IMR-90 (cell line): Measurements from ENCODE around the gene MYCBPAP. TPM values are rescaled to one million over a fixed set of nuclear protein-coding genes. Genes with fewer than 3 reads are reported as not detected.

Experiments
- ATAC-seq: fragments of 200-7000 bp; cut with Tn5 transposase; 2 replicates; pipeline ENCODE4 v1.9.1; 2020; ENCODE audit warnings: low read depth, mild to moderate bottlenecking, moderate library complexity
- BruUV-seq: library from RNA; stranded (reverse); fragments of 400-500 nt; replicated peaks from 2 replicates; lab custom pipeline; 2021; lab: Mats Ljungman, UMichigan
- CTCF ChIA-PET: fragments of 300-600 bp; formaldehyde crosslinking; extraction: SDS; loops from one replicate; lab custom pipeline; 2021; ENCODE audit warnings: antibody characterized with exemption; lab: Yijun Ruan, JAX
- POLR2A ChIA-PET: fragments of 300-600 bp; sonication (Branson Sonifier 250); formaldehyde crosslinking; loops from one replicate; lab custom pipeline; 2022; ENCODE audit warnings: antibody characterized with exemption; ENCODE audit not compliant: unreplicated experiment; lab: Charles Lee
- DNase-seq: peaks from one replicate; pipeline ENCODE4 v3.0.0; 2013
- H2AFZ ChIP-seq: replicated peaks from 2 replicates; pipeline ENCODE3; 2013; ENCODE audit warnings: low read length, mild to moderate bottlenecking; ENCODE audit not compliant: poor library complexity
- H2AK5ac ChIP-seq: 2 replicates; pipeline ENCODE4 v1.6.1; 2013; ENCODE audit warnings: low read depth, low read length, inconsistent platforms
- H2AK9ac ChIP-seq: replicated peaks from 2 replicates; pipeline ENCODE3; 2013; ENCODE audit warnings: mild to moderate bottlenecking, low read depth, low read length, moderate library complexity; ENCODE audit not compliant: poor library complexity
- H2BK120ac ChIP-seq: 2 replicates; pipeline ENCODE4 v1.6.1; 2013; ENCODE audit warnings: low read depth, low read length, inconsistent platforms
- H2BK15ac ChIP-seq: 3 replicates; pipeline ENCODE4 v1.6.1; 2013; ENCODE audit warnings: low read depth, low read length, inconsistent platforms
- H2BK20ac ChIP-seq: 2 replicates; pipeline ENCODE4 v1.6.1; 2013; ENCODE audit warnings: low read depth, mild to moderate bottlenecking, inconsistent platforms, low read length, moderate library complexity
- H2BK5ac ChIP-seq: 2 replicates; pipeline ENCODE4 v1.6.1; 2013; ENCODE audit warnings: mild to moderate bottlenecking, low read depth, low read length, inconsistent platforms; ENCODE audit not compliant: poor library complexity, severe bottlenecking
- H3K14ac ChIP-seq: replicated peaks from 2 replicates; pipeline ENCODE4 v1.6.1; 2013; ENCODE audit warnings: low read depth, low read length, inconsistent platforms
- H3K18ac ChIP-seq: 2 replicates; pipeline ENCODE4 v1.6.1; 2013; ENCODE audit warnings: low read depth, low read length, control low read depth
- H3K23ac ChIP-seq: 2 replicates; pipeline ENCODE4 v1.6.1; 2013; ENCODE audit warnings: low read depth, low read length, inconsistent platforms
- H3K27ac ChIP-seq: 2 replicates; pipeline ENCODE4 v1.5.1; 2013; ENCODE audit warnings: mild to moderate bottlenecking, control low read depth, low read length; ENCODE audit not compliant: insufficient read depth
- H3K27me3 ChIP-seq: 2 replicates; pipeline ENCODE4 v1.6.1; 2013; ENCODE audit warnings: low read length; ENCODE audit not compliant: control insufficient read depth, insufficient read depth
- H3K36me3 ChIP-seq: 2 replicates; pipeline ENCODE4 v1.6.1; 2013; ENCODE audit warnings: low read length, mixed read lengths; ENCODE audit not compliant: control insufficient read depth, insufficient read depth
- H3K4ac ChIP-seq: 2 replicates; pipeline ENCODE4 v1.6.1; 2013; ENCODE audit warnings: low read depth, low read length, inconsistent platforms
- H3K4me1 ChIP-seq: 2 replicates; pipeline ENCODE4 v1.6.1; 2013; ENCODE audit warnings: low read length, mixed read lengths; ENCODE audit not compliant: control insufficient read depth, insufficient read depth
- H3K4me2 ChIP-seq: 2 replicates; pipeline ENCODE4 v1.6.1; 2013; ENCODE audit warnings: low read depth, mild to moderate bottlenecking, control low read depth, low read length, moderate library complexity
- H3K4me3 ChIP-seq: 2 replicates; pipeline ENCODE4 v1.5.1; 2013; ENCODE audit warnings: low read depth, mild to moderate bottlenecking, control low read depth, low read length, moderate library complexity; ENCODE audit not compliant: insufficient read depth
- H3K56ac ChIP-seq: 2 replicates; pipeline ENCODE4 v1.6.1; 2013; ENCODE audit warnings: low read length, inconsistent platforms; ENCODE audit not compliant: insufficient read depth; ENCODE audit errors: extremely low read depth
- H3K79me1 ChIP-seq, 2 experiments: 2 replicates each; pipeline ENCODE4 v1.6.1; 2013; ENCODE audit warnings: low read length in 2 of 2, inconsistent platforms in 1 of 2, low read depth in 1 of 2
- H3K9ac ChIP-seq: 2 replicates; pipeline ENCODE4 v1.6.1; 2013; ENCODE audit warnings: low read depth, low read length, control low read depth
- H3K9me1 ChIP-seq: 2 replicates; pipeline ENCODE4 v1.6.1; 2013; ENCODE audit warnings: low read length, inconsistent platforms; ENCODE audit not compliant: insufficient read depth
- H3K9me3 ChIP-seq: 2 replicates; pipeline ENCODE4 v1.6.1; 2013; ENCODE audit warnings: low read length; ENCODE audit not compliant: control insufficient read depth, insufficient read depth
- H4K20me1 ChIP-seq: 2 replicates; pipeline ENCODE4 v1.6.1; 2013; ENCODE audit warnings: low read length, inconsistent platforms; ENCODE audit not compliant: insufficient read depth
- H4K5ac ChIP-seq: 2 replicates; pipeline ENCODE4 v1.6.1; 2013; ENCODE audit warnings: mild to moderate bottlenecking, low read depth, low read length, control low read depth
- H4K8ac ChIP-seq, 2 experiments: 2 replicates each; pipeline ENCODE4 v1.6.1; 2013; ENCODE audit warnings: low read depth in 2 of 2, low read length in 2 of 2, control low read depth in 1 of 2, inconsistent platforms in 1 of 2
- H4K91ac ChIP-seq: 2 replicates; pipeline ENCODE4 v1.6.1; 2013; ENCODE audit warnings: low read depth, low read length, inconsistent platforms; ENCODE audit not compliant: insufficient read depth
- BHLHE40 ChIP-seq: fragments of 150-350 bp; IDR thresholded peaks from 2 replicates; pipeline ENCODE4 v1.6.1; 2016; ENCODE audit warnings: mild to moderate bottlenecking, low read depth, low read length
- CEBPB ChIP-seq: IDR thresholded peaks from 2 replicates; pipeline ENCODE4 v1.6.1; 2012; ENCODE audit warnings: low read depth, low read length, improper control_type of control experiment
- CHD1 ChIP-seq: IDR thresholded peaks from 2 replicates; pipeline ENCODE4 v1.6.1; 2012; ENCODE audit warnings: low read depth, low read length, improper control_type of control experiment
- CTCF ChIP-seq: conservative IDR thresholded peaks from 2 replicates; pipeline ENCODE4 v1.5.1; 2012; ENCODE audit warnings: mild to moderate bottlenecking, low read depth, low read length, improper control_type of control experiment
- FOS ChIP-seq: fragments of 150-350 bp; IDR thresholded peaks from 2 replicates; pipeline ENCODE4 v1.6.1; 2016; ENCODE audit warnings: low read depth, low read length
- MAFK ChIP-seq: IDR thresholded peaks from 2 replicates; pipeline ENCODE4 v1.6.1; 2012; ENCODE audit warnings: low read depth, low read length, improper control_type of control experiment
- MAZ ChIP-seq: IDR thresholded peaks from 2 replicates; pipeline ENCODE4 v1.6.1; 2012; ENCODE audit warnings: low read depth, mild to moderate bottlenecking, low read length, improper control_type of control experiment, moderate library complexity, borderline replicate concordance
- MXI1 ChIP-seq: IDR thresholded peaks from 2 replicates; pipeline ENCODE4 v1.6.1; 2012; ENCODE audit warnings: low read depth, mild to moderate bottlenecking, low read length, moderate library complexity, borderline replicate concordance
- NFE2L2 ChIP-seq: fragments of 150-350 bp; IDR thresholded peaks from 2 replicates; pipeline ENCODE4 v1.6.1; 2016; ENCODE audit warnings: low read depth, mild to moderate bottlenecking, low read length
- POLR2A ChIP-seq: IDR thresholded peaks from 2 replicates; pipeline ENCODE4 v1.6.1; 2012; ENCODE audit warnings: mild to moderate bottlenecking, low read depth, low read length
- RAD21 ChIP-seq: IDR thresholded peaks from 2 replicates; pipeline ENCODE4 v1.6.1; 2012; ENCODE audit warnings: low read length, improper control_type of control experiment
- RCOR1 ChIP-seq: IDR thresholded peaks from 2 replicates; pipeline ENCODE4 v1.6.1; 2012; ENCODE audit warnings: mild to moderate bottlenecking, low read length, improper control_type of control experiment; ENCODE audit not compliant: insufficient replicate concordance
- RFX5 ChIP-seq: IDR thresholded peaks from 2 replicates; pipeline ENCODE4 v1.8.0; 2012; ENCODE audit warnings: low read depth, mild to moderate bottlenecking, low read length, moderate library complexity
- SMC3 ChIP-seq: fragments of 150-350 bp; IDR thresholded peaks from 2 replicates; pipeline ENCODE4 v1.6.1; 2016; ENCODE audit warnings: low read depth, mild to moderate bottlenecking, antibody characterized with exemption, low read length, moderate library complexity
- WGBS, 2 experiments: methylation state at CpG; one replicate each; pipeline versions ENCODE4 v1.1.5 to v1.1.7; 2013; ENCODE audit warnings: missing lambda C conversion rate in 2 of 2; ENCODE audit not compliant: insufficient read length in 1 of 2; ENCODE audit errors: extremely low coverage in 2 of 2; 5-methylcytosine and 5-hydroxymethylcytosine counted together
- dilution Hi-C: fragments of 300-500 bp; cut with HindIII; formaldehyde crosslinking; loops from one replicate; pipeline ENCODE4 v1.14.3; 2018; ENCODE audit warnings: low sequenced_read_pairs; ENCODE audit not compliant: unreplicated experiment
- in situ Hi-C: fragments of 300-500 bp; cut with MboI; formaldehyde crosslinking; loops from 3 replicates; pipeline ENCODE4 v1.14.3; 2019; ENCODE audit warnings: low sequenced_read_pairs, inconsistent platforms, mixed read lengths
- intact Hi-C: fragments of 100-400 bp; cut with micrococcal nuclease; formaldehyde crosslinking; loops from 2 replicates; pipeline ENCODE4 v1.10.0; 2022
- polyA plus RNA-seq, 3 experiments: library from polyadenylated mRNA; depleted of rRNA; stranded (reverse); fragments of >200 nt; gene quantifications; 2 replicates each; pipeline ENCODE4 v1.2.3, GENCODE V29; 2012; ENCODE audit warnings: low replicate concordance in 1 of 3
- total RNA-seq: library from RNA; depleted of rRNA; stranded (reverse); fragments of >200 nt; gene quantifications from 2 replicates; pipeline ENCODE4 v1.2.3, GENCODE V29; 2012
- TF ChIP-seq, protein P1 (sequence below): fragments of 150-350 bp; IDR thresholded peaks from 2 replicates; pipeline ENCODE4 v1.6.1; 2016; ENCODE audit warnings: low read depth, mild to moderate bottlenecking, low read length, moderate library complexity, borderline replicate concordance
- TF ChIP-seq, protein P2 (sequence below): fragments of 150-350 bp; IDR thresholded peaks from 2 replicates; pipeline ENCODE4 v1.6.1; 2017; ENCODE audit warnings: mild to moderate bottlenecking, antibody characterized with exemption, low read length, low read depth

Gene MYCBPAP
- total and polyA plus RNA-seq, 2 of the 4 experiments (the other 2 are of a cell fraction), result 0.17 to 0.18 TPM

DNA sequence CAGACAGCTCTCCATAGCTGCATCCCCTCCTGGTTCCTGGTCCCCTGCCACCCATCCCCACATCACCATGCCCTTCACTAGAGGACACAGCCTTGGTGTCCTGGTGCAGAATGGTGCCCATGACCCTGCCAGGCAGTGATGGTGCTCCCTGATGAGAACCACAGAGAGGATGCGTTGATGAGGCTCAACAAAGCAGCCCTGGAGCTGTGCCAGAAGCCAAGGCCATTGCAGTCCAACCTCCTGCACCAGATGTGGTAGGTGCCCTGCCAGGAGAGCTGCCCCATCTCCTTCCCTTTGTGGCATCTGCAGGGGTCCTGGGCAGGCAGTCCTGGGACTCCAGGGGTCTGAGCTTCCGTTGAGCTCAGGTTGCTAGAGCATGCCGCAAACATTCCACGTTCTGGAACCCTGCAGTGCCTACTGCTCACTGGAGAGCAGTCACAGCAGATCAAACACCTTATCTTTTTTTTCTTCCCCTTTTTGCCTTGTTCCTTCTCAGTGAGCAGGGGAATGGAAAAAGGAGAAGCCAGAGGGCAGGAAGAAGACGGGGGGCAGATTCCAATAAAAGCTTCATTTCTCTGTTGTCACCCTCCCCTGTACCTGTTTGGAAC lies 19.0 kb downstream of the MYCBPAP start:
- no peaks in the 10 kb centered on the region for H3K4me1 ChIP-seq
- no peak overlapping the region for H4K5ac ChIP-seq
- H3K9me3 ChIP-seq, result no peaks in the 10 kb centered on the region
- no peak overlapping the region for H2BK20ac ChIP-seq
- no peak overlapping the region for H3K14ac ChIP-seq
- no peak overlapping the region for H4K8ac ChIP-seq
- H3K36me3 ChIP-seq, result no peaks in the 10 kb centered on the region
- DNase-seq (no peak), ATAC-seq (no peak)
- ChIA-PET CTCF (interaction anchor here (0.7 kb wide), 1 partner anchor 55 kb away, joined by 3 read pairs; no protein-coding TSS in a partner anchor), POLR2A (no interaction called here)
- dilution Hi-C loops (no loop called here), in situ Hi-C loops (no loop called here), intact Hi-C loops (no loop called here)
- H2AK9ac ChIP-seq, result no peak overlapping the region
- H2BK5ac ChIP-seq, result no peak overlapping the region
- H3K4me2 ChIP-seq, result no peak overlapping the region
- no peak overlapping the region for H2AFZ ChIP-seq
- no peaks in the 10 kb centered on the region for H3K79me1 ChIP-seq
- no peak overlapping the region for H4K91ac ChIP-seq
- no peak overlapping the region for H2AK5ac ChIP-seq
- H3K4me3 ChIP-seq, result no peak overlapping the region
- peaks cover 60% of the 10 kb centered on the region for H3K27me3 ChIP-seq
- no peak overlapping the region for H3K23ac ChIP-seq
- no peaks in the 10 kb centered on the region for H4K20me1 ChIP-seq
- no peak for TF ChIP-seq SMC3
- no peak for TF ChIP-seq CTCF
- no peak for TF ChIP-seq CEBPB
- no peak for TF ChIP-seq BHLHE40
- TF ChIP-seq, protein P1, sequence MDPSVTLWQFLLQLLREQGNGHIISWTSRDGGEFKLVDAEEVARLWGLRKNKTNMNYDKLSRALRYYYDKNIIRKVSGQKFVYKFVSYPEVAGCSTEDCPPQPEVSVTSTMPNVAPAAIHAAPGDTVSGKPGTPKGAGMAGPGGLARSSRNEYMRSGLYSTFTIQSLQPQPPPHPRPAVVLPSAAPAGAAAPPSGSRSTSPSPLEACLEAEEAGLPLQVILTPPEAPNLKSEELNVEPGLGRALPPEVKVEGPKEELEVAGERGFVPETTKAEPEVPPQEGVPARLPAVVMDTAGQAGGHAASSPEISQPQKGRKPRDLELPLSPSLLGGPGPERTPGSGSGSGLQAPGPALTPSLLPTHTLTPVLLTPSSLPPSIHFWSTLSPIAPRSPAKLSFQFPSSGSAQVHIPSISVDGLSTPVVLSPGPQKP, result no peak
- TF ChIP-seq NFE2L2, result no peak
- TF ChIP-seq RAD21, result no peak
- no peak for TF ChIP-seq RCOR1
- no peak for TF ChIP-seq MAZ
- TF ChIP-seq CHD1, result no peak
- TF ChIP-seq MAFK, result no peak
- no peak for TF ChIP-seq RFX5
- no peak for TF ChIP-seq FOS
- TF ChIP-seq, protein P2, sequence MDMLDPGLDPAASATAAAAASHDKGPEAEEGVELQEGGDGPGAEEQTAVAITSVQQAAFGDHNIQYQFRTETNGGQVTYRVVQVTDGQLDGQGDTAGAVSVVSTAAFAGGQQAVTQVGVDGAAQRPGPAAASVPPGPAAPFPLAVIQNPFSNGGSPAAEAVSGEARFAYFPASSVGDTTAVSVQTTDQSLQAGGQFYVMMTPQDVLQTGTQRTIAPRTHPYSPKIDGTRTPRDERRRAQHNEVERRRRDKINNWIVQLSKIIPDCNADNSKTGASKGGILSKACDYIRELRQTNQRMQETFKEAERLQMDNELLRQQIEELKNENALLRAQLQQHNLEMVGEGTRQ, result no peak
- no peak for TF ChIP-seq POLR2A
- no peak for TF ChIP-seq MXI1
- H3K56ac ChIP-seq, result no peak overlapping the region
- no peak overlapping the region for H3K18ac ChIP-seq
- H3K9ac ChIP-seq, result no peak overlapping the region
- WGBS, 2 experiments, result 40% methylated on average over 1 of the region's 5 CpGs; no CpG with 5 or more reads in 1 of the 2 experiments
- H3K4ac ChIP-seq, result no peak overlapping the region
- H3K9me1 ChIP-seq, result no peaks in the 10 kb centered on the region
- H3K27ac ChIP-seq, result no peak overlapping the region
- no TSS peak for BruUV-seq
- no peak overlapping the region for H2BK120ac ChIP-seq
- H2BK15ac ChIP-seq, result no peak overlapping the region
